Measurements from ENCODE around the gene LHX4. TPM values are rescaled to one million over a fixed set of nuclear protein-coding genes. Genes with fewer than 3 reads are reported as not detected.

LHX4 gene
- total and polyA plus RNA-seq, 2 of the 8 experiments (the other 6 are each of a cell fraction or from before 2014, with no cell fraction given), result 0.85 to 4.9 TPM

GRCh38 chr1:180251526-180252305 is 21.7 kb downstream of the LHX4 start:
- POLR2A ChIA-PET (ENCODE audit: partially characterized antibody), result no interaction called here
- CTCF ChIA-PET (ENCODE audit: partially characterized antibody), result interaction anchor here (0.8 to 17.1 kb wide), 27 partner anchors 10 to 232 kb away, joined by 3 to 244 read pairs (median 12); partner anchors contain the start of gene LHX4
- no peak overlapping the region for H2BK15ac ChIP-seq (ENCODE audit: low read length)
- TF ChIP-seq PHF8 (conservative IDR thresholded peaks at IDR 0.05; ENCODE audit: low read depth, low read length) (no peak), POU5F1 (IDR thresholded peaks at IDR 0.05; ENCODE audit: low read depth, low read length) (no peak), ATF2 (IDR thresholded peaks at IDR 0.05; ENCODE audit: low read length) (no peak), SIX5 (IDR thresholded peaks at IDR 0.05; ENCODE audit: low read depth, low read length) (no peak), E2F6 (IDR thresholded peaks at IDR 0.05) (no peak), YY1 (IDR thresholded peaks at IDR 0.05; ENCODE audit: low read depth, low read length) (no peak), JUN (IDR thresholded peaks at IDR 0.05; ENCODE audit: low read depth, low read length) (no peak), SAP30 (IDR thresholded peaks at IDR 0.05; ENCODE audit: insufficient read depth, insufficient replicate concordance, low read length) (no peak), CBX8 (IDR thresholded peaks at IDR 0.05; ENCODE audit: borderline replicate concordance, low read depth, low read length) (no peak), KDM5A (IDR thresholded peaks at IDR 0.05; ENCODE audit: low read length) (no peak)

More at GRCh38 chr1:180251526-180252305, 21.7 kb downstream of the LHX4 start:
- Histone ChIP-seq H3K18ac (ENCODE audit: extremely low read depth, low read length) (no peak overlapping the region; the same call in 1 of the 2 replicates), H3K27me3 (replicated peaks in 1 of 4; ENCODE audit: control insufficient read depth in 3 of 4, extremely low read depth in 1 of 4, insufficient read depth in 3 of 4, low read length in 3 of 4) (no peaks in the 10 kb centered on the region; a peak in 1 of 7 replicates), H4K8ac (ENCODE audit: extremely low read depth, insufficient read depth, low read length) (no peak overlapping the region), H4K91ac (replicated peaks; ENCODE audit: insufficient read length, low read length) (no peak overlapping the region), H4K5ac (ENCODE audit: insufficient read length, low read depth, low read length) (no peak overlapping the region), H3K27ac (ENCODE audit: low read depth, low read length) (no peak overlapping the region), H2BK20ac (ENCODE audit: low read length) (no peak overlapping the region), H2AFZ (ENCODE audit: low read length) (no peak overlapping the region), H3K4me2 (ENCODE audit: insufficient read depth in 1 of 2, low read depth in 2 of 2, low read length in 2 of 2) (no peak overlapping the region), H3K79me2 (ENCODE audit: control insufficient read depth in 1 of 2, insufficient read depth in 2 of 2, low read length in 2 of 2) (no peaks in the 10 kb centered on the region), H3K23ac (ENCODE audit: insufficient read length) (no peak overlapping the region), H3K36me3 (ENCODE audit: control insufficient read depth in 2 of 4, insufficient read depth in 4 of 4, low read length in 3 of 4) (no peaks in the 10 kb centered on the region), H3K56ac (replicated peaks; ENCODE audit: insufficient read length, low read depth, low read length) (no peak overlapping the region), H3K4ac (replicated peaks; ENCODE audit: insufficient read length, low read depth, low read length) (no peak overlapping the region), H2BK5ac (ENCODE audit: low read depth, low read length) (no peak overlapping the region), H3K4me3 (ENCODE audit: extremely low read depth in 1 of 4, insufficient read depth in 2 of 4, low read depth in 3 of 4, low read length in 4 of 4) (no peak overlapping the region), H3K14ac (ENCODE audit: insufficient read length) (no peak overlapping the region), H2BK12ac (ENCODE audit: low read depth, low read length) (0 out of 2 replicates have a peak overlapping the region, but pooled peaks have one; percentile 50), H3K4me1 (replicated peaks in 1 of 4; ENCODE audit: control insufficient read depth in 3 of 4, insufficient read depth in 4 of 4, low read length in 3 of 4) (peaks cover 7 to 28% (median 16%) of the 10 kb centered on the region in 4 experiments), H2BK120ac (replicated peaks; ENCODE audit: low read depth, low read length) (no peak overlapping the region), H4K20me1 (replicated peaks in 1 of 2; ENCODE audit: control insufficient read depth in 1 of 2, insufficient read depth in 2 of 2, low read length in 2 of 2) (peaks cover 0 to 2% of the 10 kb centered on the region in 2 experiments), H2AK5ac (ENCODE audit: low read depth, low read length) (no peak overlapping the region; the same call in 1 of the 2 replicates), H3K9ac (replicated peaks in 1 of 4; ENCODE audit: extremely low read depth in 1 of 4, low read depth in 3 of 4, low read length in 3 of 4) (no peak overlapping the region), H3K9me3 (ENCODE audit: insufficient read depth in 2 of 2, low read depth in 1 of 2, low read length in 1 of 2) (no peaks in the 10 kb centered on the region), H3K79me1 (ENCODE audit: low read depth, low read length) (no peaks in the 10 kb centered on the region), H3K23me2 (ENCODE audit: low read depth, low read length) (peaks cover 3% of the 10 kb centered on the region; the same call in 1 of the 2 replicates)
- 90% methylated on average over 9 of the region's 9 CpGs; no CpG with 5 or more reads in 1 of the 2 experiments for WGBS, 2 experiments (ENCODE audit: extremely low coverage in 1 of 2, insufficient coverage in 1 of 2, insufficient read length in 1 of 2, insufficient replicate concordance in 2 of 2, low coverage in 1 of 2, low lambda C conversion rate in 2 of 2, missing lambda C conversion rate in 1 of 2)
- no peak for FAIRE-seq
- DNase-seq (ENCODE audit: low read depth in 1 of 2, low spot score in 2 of 2), result no peak

Data from H1 (cell line).